ENCODE measurements around the gene ARHGAP26.

Gene ARHGAP26

GRCh38 chr5:142873831-142874230 is 103.7 kb downstream of the ARHGAP26 start:
- DNase-seq (ENCODE audit: low spot score), result no peak

DNA sequence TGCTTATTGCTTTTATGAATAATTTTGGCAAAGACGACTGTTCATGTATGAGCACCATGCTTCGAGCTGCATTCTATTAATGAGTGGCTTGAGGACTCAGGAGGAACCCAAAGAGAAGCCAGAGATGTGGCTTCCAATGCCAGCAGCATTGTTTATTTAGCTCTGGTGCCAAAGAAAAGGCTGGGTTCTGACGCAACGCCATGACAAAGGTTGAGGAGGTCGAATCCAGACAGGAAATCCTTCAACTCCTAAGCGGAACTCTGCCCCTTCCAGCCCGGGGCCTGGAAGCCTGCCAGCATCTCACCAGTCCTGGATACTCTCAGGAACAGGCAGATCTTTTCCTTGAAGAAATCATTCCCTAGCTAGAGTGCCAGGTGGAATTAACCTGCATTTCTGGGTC is 104.4 kb downstream of the ARHGAP26 start:
- no peak for DNase-seq (ENCODE audit: low spot score)

DNA sequence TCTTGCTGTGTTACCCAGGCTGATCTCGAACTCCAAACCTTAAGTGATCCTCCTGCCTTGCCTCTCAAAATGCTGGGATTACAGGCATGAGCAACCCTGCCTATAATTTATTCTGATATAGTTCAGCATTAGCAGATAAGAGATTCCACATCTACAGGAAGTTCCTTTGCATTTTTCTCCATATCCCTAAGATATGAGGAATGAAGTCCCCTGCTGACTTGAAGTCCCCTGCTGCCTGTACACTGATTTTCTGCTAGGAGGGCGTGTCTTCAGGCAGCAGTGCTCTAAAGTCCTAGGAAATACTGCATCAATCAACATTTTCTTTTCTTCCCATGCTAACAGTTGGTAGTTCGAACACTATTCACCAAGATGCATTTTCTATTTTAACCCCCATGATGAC is 105.8 kb downstream of the ARHGAP26 start:
- no peak for DNase-seq (ENCODE audit: low spot score)

DNA sequence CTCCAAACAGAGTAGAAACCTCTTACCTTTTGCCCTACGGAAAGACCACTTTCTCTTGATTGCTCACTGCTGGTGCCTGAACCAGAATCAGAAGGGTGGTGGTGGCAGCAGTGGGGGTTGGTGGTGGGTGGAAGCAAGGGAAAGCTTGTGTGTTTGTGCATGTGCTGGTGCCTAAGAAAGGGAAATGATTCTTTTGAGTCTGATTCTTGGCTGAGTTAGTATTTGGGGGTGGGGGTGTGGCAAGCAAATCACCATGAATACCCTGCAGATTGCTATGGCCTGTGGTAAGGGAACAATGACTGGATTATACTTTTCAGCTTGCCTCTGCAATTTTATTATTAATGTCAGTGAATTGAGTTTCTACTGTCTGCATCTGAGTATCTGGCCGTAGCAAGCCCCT is 106.6 kb downstream of the ARHGAP26 start:
- DNase-seq (ENCODE audit: low spot score), result no peak

DNA sequence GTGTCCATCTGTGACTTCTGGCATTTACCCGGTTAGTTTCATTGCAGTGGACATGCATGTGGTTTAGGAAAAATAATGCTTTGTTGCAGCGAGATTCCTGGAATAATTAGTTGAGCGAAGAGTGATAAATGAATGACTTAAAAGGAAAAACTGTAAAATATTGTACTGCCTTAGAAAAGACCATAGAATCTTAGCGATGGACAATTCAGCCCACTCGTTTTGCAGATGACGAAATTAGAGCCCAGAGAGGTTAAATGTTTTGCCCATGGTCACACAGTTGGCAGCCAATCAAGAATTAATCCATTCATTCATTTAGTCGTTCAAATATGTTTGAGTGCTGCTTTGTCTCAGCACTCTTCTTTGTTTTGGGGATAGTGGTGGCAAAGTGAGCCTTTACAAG is 107.9 kb downstream of the ARHGAP26 start:
- DNase-seq (ENCODE audit: low spot score), result no peak

GRCh38 chr5:142878638-142879037 is 108.5 kb downstream of the ARHGAP26 start:
- DNase-seq (ENCODE audit: low spot score), result no peak

DNA sequence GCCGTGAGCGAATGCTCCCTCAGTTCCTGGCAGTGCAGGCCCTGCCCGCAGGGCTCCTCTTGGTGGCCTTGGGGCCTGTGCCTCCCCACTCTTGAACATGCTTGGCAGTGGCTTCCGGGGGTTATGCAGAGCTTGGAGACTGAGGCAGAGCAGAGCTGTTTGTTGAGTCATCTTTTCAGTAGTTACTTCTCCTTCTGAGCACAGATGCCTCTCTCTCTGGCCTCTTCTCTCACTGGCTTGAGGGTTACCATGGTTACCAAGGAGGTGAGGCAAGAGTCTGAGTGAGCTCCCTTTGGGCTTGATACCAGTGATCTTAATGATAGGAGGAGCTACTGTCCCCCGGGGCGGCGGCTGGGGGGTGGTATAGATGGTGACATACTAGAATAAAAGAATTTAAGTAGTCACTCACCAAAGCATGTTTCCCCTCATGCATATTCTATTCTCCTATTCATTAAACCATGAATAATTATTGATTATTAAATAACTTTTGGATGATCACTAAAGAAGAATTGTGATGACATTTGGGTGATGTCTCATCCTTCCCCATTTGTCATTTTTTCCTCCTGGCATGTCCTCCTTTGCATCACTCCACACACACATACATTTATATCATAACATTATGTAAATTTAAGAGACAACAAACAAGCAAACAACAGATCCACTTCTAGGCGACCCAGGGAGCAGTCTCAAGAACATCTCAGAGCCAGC is 111.1 kb downstream of the ARHGAP26 start:
- DNase-seq (ENCODE audit: low spot score), result peak; percentile 76

DNA sequence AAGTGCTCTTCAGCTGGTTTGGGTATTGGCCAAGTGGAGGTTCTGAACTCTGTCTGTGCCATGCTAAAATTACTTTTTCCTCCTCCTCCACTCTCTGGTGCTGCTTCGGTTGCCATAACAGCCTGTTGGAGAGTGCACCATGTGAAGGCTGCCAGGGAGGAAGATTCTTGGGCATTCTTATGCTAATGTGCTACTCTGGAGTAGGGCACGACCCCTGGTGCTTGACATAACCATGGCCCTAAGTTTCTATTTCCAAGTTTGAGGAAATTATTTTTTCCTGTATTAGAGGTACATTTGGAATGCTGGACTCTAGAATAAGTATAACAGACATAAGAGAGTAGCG is 111.6 kb downstream of the ARHGAP26 start:
- no peak for DNase-seq (ENCODE audit: low spot score)

GRCh38 chr5:142883025-142883424 is 112.8 kb downstream of the ARHGAP26 start:
- DNase-seq (ENCODE audit: low spot score), result no peak

DNA sequence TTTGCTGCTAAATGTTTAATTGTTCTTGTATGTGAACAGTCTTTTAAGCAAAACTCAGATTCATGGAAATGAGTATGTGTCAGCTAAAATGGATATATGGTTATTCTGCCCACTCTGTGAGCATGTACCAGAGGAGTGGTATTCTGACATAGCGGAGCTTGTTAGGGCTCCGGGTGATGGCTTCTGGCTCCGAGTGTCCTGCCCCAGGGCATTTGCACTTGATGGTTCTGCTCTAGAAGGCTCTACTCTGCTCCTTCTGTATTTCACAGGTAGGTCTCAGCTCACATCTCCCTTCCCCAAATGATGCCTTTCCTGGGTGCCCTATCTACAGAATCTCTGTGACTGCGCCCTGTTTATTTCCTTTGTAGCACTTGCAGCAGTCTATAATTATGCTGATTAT is 113.3 kb downstream of the ARHGAP26 start:
- DNase-seq (ENCODE audit: low spot score), result no peak

DNA sequence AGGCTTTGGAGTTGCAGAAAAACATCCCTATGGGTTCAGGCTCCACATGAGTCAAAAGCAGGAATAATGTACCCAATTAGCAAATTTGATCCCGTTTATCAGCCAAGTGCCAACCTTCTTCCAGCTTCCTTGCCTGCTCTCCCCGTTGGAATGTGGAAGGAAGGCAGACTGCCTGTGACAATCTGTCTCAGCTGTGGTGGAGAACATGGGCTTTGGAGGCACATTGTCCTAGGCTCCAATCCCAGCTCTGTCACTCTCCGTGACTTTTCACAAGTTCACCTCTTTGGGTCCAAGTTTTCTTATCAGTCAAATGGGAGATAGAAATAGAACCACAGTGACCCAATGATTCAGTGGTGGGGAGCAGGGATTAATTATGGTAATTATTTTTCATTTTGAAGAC is 113.9 kb downstream of the ARHGAP26 start:
- no peak for DNase-seq (ENCODE audit: low spot score)

- DNase-seq (ENCODE audit: low spot score), result no peak
Observed at GRCh38 chr5:142886211-142886610, 116.0 kb downstream of the ARHGAP26 start.

GRCh38 chr5:142886956-142887355 is 116.8 kb downstream of the ARHGAP26 start:
- no peak for DNase-seq (ENCODE audit: low spot score)

GRCh38 chr5:142888469-142889085 is 118.4 kb downstream of the ARHGAP26 start:
- DNase-seq (ENCODE audit: low spot score), result no peak

- DNase-seq (ENCODE audit: low spot score), result no peak
Observed at GRCh38 chr5:142892021-142892420, 121.8 kb downstream of the ARHGAP26 start.

GRCh38 chr5:142894315-142894714 is 124.1 kb downstream of the ARHGAP26 start:
- DNase-seq (ENCODE audit: low spot score), result no peak

DNA sequence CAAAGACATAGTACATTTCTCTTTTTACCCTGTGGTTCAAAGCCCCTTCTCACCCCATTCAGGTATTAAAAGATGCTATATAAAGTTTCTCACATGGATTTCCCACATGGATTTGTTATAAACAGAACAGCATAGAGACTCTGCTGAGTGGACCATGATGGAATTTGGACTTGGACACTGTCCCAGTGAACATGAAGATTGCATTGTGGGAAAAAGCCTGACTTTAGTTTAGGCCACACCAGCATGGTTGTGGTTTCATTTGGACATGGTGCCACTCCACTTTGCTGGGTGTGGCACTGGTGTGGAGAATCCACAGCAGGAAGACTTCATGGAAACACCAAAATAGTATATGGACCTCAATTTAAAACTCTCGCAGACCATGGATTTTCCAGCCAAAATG is 124.6 kb downstream of the ARHGAP26 start:
- no peak for DNase-seq (ENCODE audit: low spot score)

- DNase-seq (ENCODE audit: low spot score), result no peak
Observed at GRCh38 chr5:142896325-142897007, 126.3 kb downstream of the ARHGAP26 start.

DNA sequence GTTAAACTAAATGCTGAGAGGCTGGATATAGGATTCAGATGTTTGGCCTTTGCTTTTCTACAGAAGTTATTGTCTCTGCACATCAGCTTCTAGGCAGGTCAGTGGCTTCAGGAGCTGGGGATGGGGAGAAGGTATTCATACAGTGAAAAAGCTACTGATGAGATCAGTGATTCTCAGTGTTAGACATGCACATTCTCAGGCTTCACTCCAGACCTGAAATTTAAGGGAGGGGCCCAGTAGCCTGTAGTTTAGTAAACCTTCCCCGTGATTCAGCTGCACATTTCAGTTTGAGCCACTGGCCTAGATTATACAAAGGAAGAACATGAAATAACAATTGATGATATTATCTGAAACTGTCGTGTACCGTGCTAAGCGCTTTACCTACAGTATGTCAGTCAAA is 127.2 kb downstream of the ARHGAP26 start:
- no peak for DNase-seq (ENCODE audit: low spot score)

GRCh38 chr5:142900927-142901326 is 130.8 kb downstream of the ARHGAP26 start:
- DNase-seq (ENCODE audit: low spot score), result no peak

- DNase-seq (ENCODE audit: low spot score), result no peak
Observed at GRCh38 chr5:142901476-142902185, 131.5 kb downstream of the ARHGAP26 start.

- no peak for DNase-seq (ENCODE audit: low spot score)
Observed at GRCh38 chr5:142902186-142902965, 132.2 kb downstream of the ARHGAP26 start.

Data from germinal center (tissue), 1 donor.